Duodenal mucosa (tissue), 2 donors: ENCODE data around the gene GCSAML.

ENCODE experiments used
- H3K27ac ChIP-seq: one replicate; pipeline ENCODE4 v1.7.0; 2013; ENCODE audit warnings: low read depth, low read length
- H3K27me3 ChIP-seq, 2 donors: one replicate each; pipeline ENCODE4 v1.7.0; 2013; ENCODE audit warnings: low read length in 2 of 2, control low read depth in 1 of 2; ENCODE audit not compliant: insufficient read depth in 2 of 2, control insufficient read depth in 1 of 2
- H3K36me3 ChIP-seq, 2 donors: one replicate each; pipeline ENCODE4 v1.7.0; 2013; ENCODE audit warnings: low read length in 2 of 2, control low read depth in 1 of 2; ENCODE audit not compliant: insufficient read depth in 2 of 2, control insufficient read depth in 1 of 2
- H3K4me1 ChIP-seq, 2 donors: one replicate each; pipeline ENCODE4 v1.7.0; 2013; ENCODE audit warnings: low read length in 2 of 2, control low read depth in 1 of 2; ENCODE audit not compliant: insufficient read depth in 2 of 2, control insufficient read depth in 1 of 2
- H3K4me3 ChIP-seq, 2 donors: one replicate each; pipeline ENCODE4 v1.7.0; 2013; ENCODE audit warnings: low read length in 2 of 2, low read depth in 1 of 2
- H3K9ac ChIP-seq, 2 donors: one replicate each; pipeline ENCODE4 v1.7.0; 2013; ENCODE audit warnings: low read length in 2 of 2, low read depth in 1 of 2
- H3K9me3 ChIP-seq, 2 donors: one replicate each; pipeline ENCODE4 v1.7.0; 2013; ENCODE audit warnings: low read length in 2 of 2, control low read depth in 1 of 2; ENCODE audit not compliant: control insufficient read depth in 1 of 2

Gene GCSAML

DNA sequence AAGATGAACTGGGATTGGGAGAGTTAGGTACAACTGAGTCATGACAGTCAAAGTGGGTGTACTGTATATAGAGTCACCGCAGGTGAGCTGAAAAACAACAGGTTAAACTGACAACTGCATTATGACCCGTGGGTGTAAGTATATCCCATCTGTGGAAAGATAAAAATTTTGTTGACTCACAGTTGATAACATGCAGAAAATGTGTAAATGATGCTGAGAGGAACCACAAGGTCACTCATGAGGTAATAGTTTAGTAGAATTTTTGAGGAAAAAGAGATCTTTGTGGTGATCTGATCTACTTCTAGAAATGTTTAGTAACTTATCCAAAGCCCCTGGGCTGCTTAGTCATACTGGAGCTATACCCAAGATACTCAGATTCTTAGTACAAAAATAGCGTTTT lies 13.5 kb upstream of the GCSAML start:
- Histone ChIP-seq H3K27ac (no peak overlapping the region), H3K36me3 (no peaks in the 10 kb centered on the region), H3K4me3 (no peak overlapping the region), H3K9me3 (peaks cover 0 to 3% of the 10 kb centered on the region in 2 donors), H3K27me3 (no peaks in the 10 kb centered on the region), H3K9ac (no peak overlapping the region), H3K4me1 (no peaks in the 10 kb centered on the region)

GRCh38 chr1:247536340-247536739 lies 12.6 kb upstream of the GCSAML start, which contains the start of gene OR2C3:
OR2C3 (minus strand) TSS chr1:247536440; CDS start chr1:247532511, 3,929 bp downstream.
- H3K27ac ChIP-seq = no peak within 1 kb of the TSS
- H3K27me3 ChIP-seq = no peaks in the 10 kb centered on the region
- H3K4me3 ChIP-seq = no peak within 1 kb of the TSS
- no peaks in the 10 kb centered on the region for H3K4me1 ChIP-seq
- H3K9me3 ChIP-seq = peaks cover 0 to 3% of the 10 kb centered on the region in 2 donors
- no peaks in the 10 kb centered on the region for H3K36me3 ChIP-seq
- no peak within 1 kb of the TSS for H3K9ac ChIP-seq

DNA sequence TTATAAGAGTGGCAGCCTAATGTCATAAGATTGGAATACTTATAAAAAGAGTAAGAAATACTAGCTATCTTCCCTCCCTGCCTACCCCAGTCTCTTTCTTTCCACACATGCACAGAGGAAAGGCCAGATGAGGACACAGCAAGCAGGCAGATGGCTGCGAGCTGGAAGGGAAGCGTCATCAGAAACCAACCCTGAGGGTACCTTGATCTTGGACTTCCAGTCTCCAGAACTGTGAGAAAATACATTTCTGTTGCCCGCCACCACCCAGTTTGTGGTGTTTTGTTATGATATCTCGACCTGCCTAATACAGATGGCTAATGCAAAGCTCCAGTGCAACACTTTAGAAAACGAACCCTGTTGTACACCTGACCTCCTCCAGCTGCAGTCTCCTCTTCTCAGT lies 10.4 kb upstream of the GCSAML start:
- H3K9me3 ChIP-seq = no peaks in the 10 kb centered on the region
- H3K27me3 ChIP-seq = no peaks in the 10 kb centered on the region
- no peak overlapping the region for H3K9ac ChIP-seq
- no peak overlapping the region for H3K4me3 ChIP-seq
- no peak overlapping the region for H3K27ac ChIP-seq
- H3K4me1 ChIP-seq = no peaks in the 10 kb centered on the region
- no peaks in the 10 kb centered on the region for H3K36me3 ChIP-seq

- no peak overlapping the region for H3K4me3 ChIP-seq
- H3K36me3 ChIP-seq = no peaks in the 10 kb centered on the region
- H3K27me3 ChIP-seq = no peaks in the 10 kb centered on the region
- no peaks in the 10 kb centered on the region for H3K9me3 ChIP-seq
- no peak overlapping the region for H3K9ac ChIP-seq
- no peaks in the 10 kb centered on the region for H3K4me1 ChIP-seq
- no peak overlapping the region for H3K27ac ChIP-seq
Observed at GRCh38 chr1:247539215-247539614, 9.7 kb upstream of the GCSAML start.

DNA sequence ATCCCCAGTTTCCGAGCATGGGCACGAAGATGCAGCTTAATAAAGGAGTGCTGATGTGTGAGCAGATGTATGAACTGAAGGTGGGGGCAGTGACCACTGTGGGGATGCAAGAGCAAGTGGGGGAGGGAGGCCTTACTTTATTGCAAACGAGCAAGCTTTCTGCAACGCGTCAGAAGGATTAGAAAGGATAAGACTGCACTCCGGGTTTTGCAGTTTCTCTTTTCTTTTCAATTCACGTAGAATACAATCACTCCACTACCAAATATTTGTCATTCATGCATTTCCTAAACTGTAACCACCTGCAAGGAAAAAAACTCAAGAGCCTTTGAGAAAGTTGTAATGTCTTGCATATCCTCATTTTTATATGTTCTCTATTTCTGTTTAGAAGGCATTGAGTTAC lies 8.4 kb upstream of the GCSAML start:
- Histone ChIP-seq H3K27ac (no peak overlapping the region), H3K9ac (no peak overlapping the region), H3K4me3 (no peak overlapping the region), H3K36me3 (no peaks in the 10 kb centered on the region), H3K27me3 (no peaks in the 10 kb centered on the region), H3K9me3 (no peaks in the 10 kb centered on the region), H3K4me1 (no peaks in the 10 kb centered on the region)

DNA sequence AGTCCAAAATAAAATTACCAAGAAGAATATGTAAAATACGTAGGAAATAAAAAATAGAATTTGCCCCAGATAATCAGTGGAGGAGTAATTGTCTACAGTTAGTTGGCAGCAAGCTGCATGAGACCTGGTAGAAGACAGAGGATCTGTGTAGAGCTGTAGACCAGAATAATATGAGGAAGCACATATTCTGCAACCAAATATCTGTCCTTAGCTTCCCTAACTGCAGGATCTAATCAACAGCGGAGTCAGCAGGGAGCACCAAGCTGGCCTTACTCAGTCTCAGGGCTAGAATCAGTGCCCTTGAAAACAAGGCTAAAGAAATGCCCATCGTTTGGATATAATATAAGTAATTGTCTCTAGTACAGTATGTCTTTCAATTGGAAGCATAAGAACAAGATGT lies 6.1 kb upstream of the GCSAML start:
- Histone ChIP-seq H3K4me3 (no peak overlapping the region), H3K9me3 (no peaks in the 10 kb centered on the region), H3K4me1 (no peaks in the 10 kb centered on the region), H3K36me3 (no peaks in the 10 kb centered on the region), H3K27ac (no peak overlapping the region), H3K9ac (no peak overlapping the region), H3K27me3 (no peaks in the 10 kb centered on the region)

- Histone ChIP-seq H3K9me3 (no peaks in the 10 kb centered on the region), H3K36me3 (no peaks in the 10 kb centered on the region), H3K27ac (no peak overlapping the region), H3K4me3 (no peak overlapping the region), H3K27me3 (no peaks in the 10 kb centered on the region), H3K9ac (no peak overlapping the region), H3K4me1 (no peaks in the 10 kb centered on the region)
Observed at GRCh38 chr1:247548092-247548491, 842 bp upstream of the GCSAML start.

GRCh38 chr1:247551721-247552120 lies 2.8 kb downstream of the GCSAML start:
- Histone ChIP-seq H3K4me3 (no peak overlapping the region), H3K27ac (no peak overlapping the region), H3K27me3 (no peaks in the 10 kb centered on the region), H3K36me3 (no peaks in the 10 kb centered on the region), H3K9ac (no peak overlapping the region), H3K9me3 (no peaks in the 10 kb centered on the region), H3K4me1 (no peaks in the 10 kb centered on the region)

GRCh38 chr1:247552231-247552630 lies 3.3 kb downstream of the GCSAML start:
- H3K27ac ChIP-seq = no peak overlapping the region
- H3K4me3 ChIP-seq = no peak overlapping the region
- H3K9ac ChIP-seq = no peak overlapping the region
- H3K36me3 ChIP-seq = no peaks in the 10 kb centered on the region
- no peaks in the 10 kb centered on the region for H3K4me1 ChIP-seq
- H3K9me3 ChIP-seq = no peaks in the 10 kb centered on the region
- H3K27me3 ChIP-seq = no peaks in the 10 kb centered on the region

GRCh38 chr1:247557926-247558674 lies 9.2 kb downstream of the GCSAML start:
- Histone ChIP-seq H3K27me3 (no peaks in the 10 kb centered on the region), H3K9ac (no peak overlapping the region), H3K36me3 (no peaks in the 10 kb centered on the region), H3K4me3 (no peak overlapping the region), H3K9me3 (no peaks in the 10 kb centered on the region), H3K4me1 (no peaks in the 10 kb centered on the region), H3K27ac (no peak overlapping the region)
